Testis (tissue), 3 donors: Measurements from ENCODE around the gene POLR2E. TPM values are rescaled to one million over a fixed set of nuclear protein-coding genes. Genes with fewer than 3 reads are reported as not detected.

Source experiments
- DNase-seq: peaks from one replicate; pipeline ENCODE4 v3.0.0-alpha.2; 2019
- H3K27ac ChIP-seq, 2 donors: fragments of 200-600 bp; sonication (generic); one replicate each; pipeline ENCODE4 v1.5.1; 2019
- H3K27me3 ChIP-seq: fragments of 200-600 bp; sonication (generic); one replicate; pipeline ENCODE4 v1.5.1; 2019
- H3K36me3 ChIP-seq: fragments of 200-600 bp; sonication (generic); one replicate; pipeline ENCODE4 v1.5.1; 2017; ENCODE audit warnings: low read depth; ENCODE audit errors: missing control alignments
- H3K4me1 ChIP-seq: fragments of 200-600 bp; sonication (generic); one replicate; pipeline ENCODE4 v1.5.1; 2019
- H3K4me3 ChIP-seq, 2 donors: fragments of 200-600 bp; sonication (generic); one replicate each; pipeline ENCODE4 v1.5.1; 2017 to 2019
- H3K9me3 ChIP-seq: fragments of 200-600 bp; sonication (generic); one replicate; pipeline ENCODE4 v1.5.1; 2017
- CTCF ChIP-seq, 3 experiments: fragments of 450-650 bp in 2 of 3; fragments of 200-600 bp in 1 of 3; sonication (generic) in 1 of 3; IDR thresholded peaks; one replicate each; pipeline ENCODE4 v1.5.1; 2016 to 2019; ENCODE audit warnings: antibody characterized with exemption in 3 of 3, mild to moderate bottlenecking in 2 of 3, moderate library complexity in 1 of 3
- POLR2A ChIP-seq: fragments of 450-650 bp; IDR thresholded peaks from one replicate; pipeline ENCODE4 v1.6.1; 2017; ENCODE audit warnings: antibody characterized with exemption, mild to moderate bottlenecking, moderate library complexity
- WGBS, 2 donors: methylation state at CpG; one replicate each; pipeline ENCODE4 v1.1.5; 2018; 5-methylcytosine and 5-hydroxymethylcytosine counted together
- intact Hi-C: fragments of 100-400 bp; cut with DNase I; formaldehyde crosslinking; loops from one replicate; pipeline ENCODE4 v1.15.1; 2023; ENCODE audit warnings: low total_unique reads
- polyA plus RNA-seq: library from polyadenylated mRNA; stranded (reverse); fragments of 350-450 nt; fragmentation: Illumina TruSeq; extraction: RNeasy Lipid Tissue Mini Kit (QIAGEN cat#74804); gene quantifications from one replicate; pipeline ENCODE4 v1.2.3, GENCODE V29; 2014; ENCODE audit warnings: low read depth, low replicate concordance; ENCODE audit not compliant: insufficient read depth
- total RNA-seq, 2 donors: library from RNA; depleted of rRNA; stranded (reverse); fragments of >200 nt; gene quantifications; one replicate each; pipeline ENCODE4 v1.2.3, GENCODE V29; 2016

POLR2E gene
- total and polyA plus RNA-seq, 3 donors from 2014 or later = 96.5 to 246 (median 143) TPM

DNA sequence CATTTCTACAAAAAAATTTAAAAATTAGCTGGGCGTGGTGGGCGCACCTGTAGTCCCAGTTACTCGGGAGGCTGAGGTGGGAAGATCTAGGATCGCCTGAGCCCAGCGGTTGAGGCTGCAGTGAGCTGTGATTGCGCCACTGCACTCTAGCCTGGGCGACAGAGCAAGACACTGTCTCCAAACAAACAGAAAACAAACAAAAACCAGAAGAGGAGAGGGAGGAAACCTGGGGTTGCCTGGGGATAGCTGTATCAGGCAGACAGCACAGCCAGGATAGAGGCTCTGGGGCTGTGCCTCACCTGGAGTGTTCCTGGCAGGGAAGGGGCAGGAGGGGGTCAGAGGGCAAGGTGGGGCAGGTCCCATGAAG, 2.6 kb upstream of the POLR2E start:
- Histone ChIP-seq H3K9me3 (no peaks in the 10 kb centered on the region), H3K4me3 (no peak overlapping the region), H3K4me1 (peaks cover 42% of the 10 kb centered on the region), H3K27ac (no peak overlapping the region), H3K27me3 (no peaks in the 10 kb centered on the region), H3K36me3 (no peaks in the 10 kb centered on the region)
- TF ChIP-seq CTCF (IDR thresholded peaks at IDR 0.05) = no peak
- intact Hi-C loops = no loop called here
- no peak for DNase-seq
- WGBS, 2 donors = 80 to 87% methylated on average over 7 of the region's 7 CpGs

- Histone ChIP-seq H3K27me3 (no peaks in the 10 kb centered on the region), H3K36me3 (no peaks in the 10 kb centered on the region), H3K27ac (peak overlapping the region in 1 of 2 donors; percentile 63), H3K4me1 (peaks cover 23% of the 10 kb centered on the region), H3K4me3 (peak overlapping the region; percentile 87 to 92), H3K9me3 (no peaks in the 10 kb centered on the region)
- 0 to 1% methylated on average over 18 to 19 of the region's 19 CpGs for WGBS, 2 donors
- intact Hi-C loops = no loop called here
- DNase-seq = no peak
- TF ChIP-seq CTCF (IDR thresholded peaks at IDR 0.05) (no peak), POLR2A (no peak)
These were observed 559 bp downstream of the POLR2E start for GRCh38 chr19:1094655-1094977.

DNA sequence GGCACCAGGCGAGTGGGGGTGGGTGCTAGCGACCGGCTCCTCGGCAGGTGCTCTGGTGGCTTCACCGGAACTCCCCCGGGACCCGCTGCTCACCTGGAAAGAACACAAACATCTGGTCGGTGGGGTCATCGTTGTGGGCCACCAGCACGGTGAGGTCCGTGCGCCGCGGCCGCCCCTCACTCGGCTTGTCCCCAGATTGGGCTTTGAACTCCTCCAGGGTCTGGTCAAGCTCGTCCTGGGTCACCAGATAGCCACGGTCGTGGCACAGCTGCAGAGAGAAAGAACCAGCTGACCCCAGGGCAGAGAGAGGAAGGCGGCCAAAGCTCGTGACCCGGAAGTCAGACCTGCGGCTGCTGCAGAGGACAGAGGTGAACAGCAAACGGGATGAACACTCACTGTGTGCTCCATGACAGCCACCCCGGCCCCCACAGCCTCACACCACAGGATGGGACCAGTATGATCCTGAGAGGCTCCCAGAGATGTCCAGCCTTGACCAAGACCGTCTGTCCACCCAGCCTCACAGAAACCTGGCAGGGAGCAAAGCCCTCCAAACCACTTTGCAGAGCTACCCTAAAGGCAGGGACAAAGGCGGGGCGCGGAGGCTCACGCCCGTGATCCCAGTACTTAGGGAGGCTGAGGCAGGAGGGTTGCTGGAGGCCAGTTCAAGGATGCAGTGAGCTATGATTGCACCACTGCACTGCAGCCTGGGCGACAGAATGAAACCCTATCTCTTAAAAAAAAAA, 1.2 kb downstream of the POLR2E start:
- 36 to 58% methylated on average over 22 to 32 of the region's 32 CpGs for WGBS, 2 donors
- DNase-seq = no peak
- TF ChIP-seq POLR2A (no peak), CTCF (IDR thresholded peaks at IDR 0.05) (no peak)
- Histone ChIP-seq H3K4me3 (peak overlapping the region; percentile 87 to 92), H3K27me3 (no peaks in the 10 kb centered on the region), H3K27ac (no peak overlapping the region), H3K36me3 (no peaks in the 10 kb centered on the region), H3K9me3 (no peaks in the 10 kb centered on the region), H3K4me1 (peaks cover 19% of the 10 kb centered on the region)
- intact Hi-C loops = no loop called here

- no peaks in the 10 kb centered on the region for H3K9me3 ChIP-seq
- intact Hi-C loops = no loop called here
- no peak for DNase-seq
- H3K4me1 ChIP-seq = peaks cover 12% of the 10 kb centered on the region
- no peaks in the 10 kb centered on the region for H3K27me3 ChIP-seq
- H3K27ac ChIP-seq = no peak overlapping the region
- H3K4me3 ChIP-seq = no peak overlapping the region
- no peaks in the 10 kb centered on the region for H3K36me3 ChIP-seq
- WGBS, 2 donors = 77 to 89% methylated on average over 15 of the region's 15 CpGs
- TF ChIP-seq POLR2A = no peak
- no peak for TF ChIP-seq CTCF (IDR thresholded peaks at IDR 0.05)
These were observed 1.8 kb downstream of the POLR2E start for GRCh38 chr19:1093330-1093729.

DNA sequence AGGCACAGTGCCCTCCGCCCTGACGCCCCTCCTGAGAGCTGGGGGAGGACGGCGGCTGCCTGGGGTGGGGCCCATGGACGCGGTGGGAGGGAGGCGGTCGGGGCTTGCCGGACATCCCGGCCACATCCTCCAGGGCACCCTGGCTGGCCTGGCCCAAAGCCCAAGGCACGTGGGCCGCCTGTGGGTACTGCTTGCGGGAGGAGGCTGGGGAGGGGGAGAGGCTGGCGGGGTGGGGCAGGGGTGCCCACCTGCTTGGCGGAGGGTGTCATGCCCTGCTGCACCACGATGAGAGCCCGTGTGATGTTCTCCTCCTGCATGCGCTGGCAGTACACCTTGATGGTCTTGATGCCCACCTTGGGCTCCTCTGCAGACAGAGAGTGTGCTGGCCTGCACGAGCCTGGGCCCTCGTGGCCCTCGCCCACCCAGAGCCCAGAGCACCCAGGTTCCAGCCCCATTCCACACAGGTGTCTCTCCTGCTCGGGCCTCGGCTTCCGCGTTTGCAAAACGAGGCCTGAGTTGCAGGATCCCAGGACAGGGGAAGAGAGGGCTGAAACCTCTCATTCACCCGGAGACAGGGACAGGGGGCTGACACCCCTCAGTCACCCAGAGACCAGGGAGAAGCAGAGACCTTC, 3.5 kb downstream of the POLR2E start:
- Histone ChIP-seq H3K27ac (no peak overlapping the region), H3K27me3 (no peaks in the 10 kb centered on the region), H3K4me3 (no peak overlapping the region), H3K9me3 (no peaks in the 10 kb centered on the region), H3K4me1 (peaks cover 10% of the 10 kb centered on the region), H3K36me3 (no peaks in the 10 kb centered on the region)
- TF ChIP-seq CTCF (IDR thresholded peaks at IDR 0.05) (no peak), POLR2A (no peak)
- WGBS, 2 donors = 92% methylated on average over 27 of the region's 27 CpGs; no CpG with 5 or more reads in 1 of the 2 donors
- DNase-seq = no peak
- intact Hi-C loops = no loop called here
